NB4 (cell line): ENCODE data around the gene SEPTIN10.

Experiments
- MYC ChIP-seq: IDR thresholded peaks from 2 replicates; pipeline ENCODE4 v1.6.1; 2011; ENCODE audit warnings: low read depth, low read length
- POLR2A ChIP-seq: IDR thresholded peaks from 2 replicates; pipeline ENCODE4 v1.6.1; 2011; ENCODE audit warnings: mild to moderate bottlenecking; ENCODE audit not compliant: insufficient read length; ENCODE audit errors: extremely low read depth
- TF ChIP-seq, protein P1 (sequence below): IDR thresholded peaks from one replicate; pipeline ENCODE4 v1.5.1; 2012; ENCODE audit warnings: low read depth, low read length
- TF ChIP-seq, protein P2 (sequence below): IDR thresholded peaks from 2 replicates; pipeline ENCODE4 v1.6.1; 2011; ENCODE audit warnings: low read depth, low read length

DNA sequence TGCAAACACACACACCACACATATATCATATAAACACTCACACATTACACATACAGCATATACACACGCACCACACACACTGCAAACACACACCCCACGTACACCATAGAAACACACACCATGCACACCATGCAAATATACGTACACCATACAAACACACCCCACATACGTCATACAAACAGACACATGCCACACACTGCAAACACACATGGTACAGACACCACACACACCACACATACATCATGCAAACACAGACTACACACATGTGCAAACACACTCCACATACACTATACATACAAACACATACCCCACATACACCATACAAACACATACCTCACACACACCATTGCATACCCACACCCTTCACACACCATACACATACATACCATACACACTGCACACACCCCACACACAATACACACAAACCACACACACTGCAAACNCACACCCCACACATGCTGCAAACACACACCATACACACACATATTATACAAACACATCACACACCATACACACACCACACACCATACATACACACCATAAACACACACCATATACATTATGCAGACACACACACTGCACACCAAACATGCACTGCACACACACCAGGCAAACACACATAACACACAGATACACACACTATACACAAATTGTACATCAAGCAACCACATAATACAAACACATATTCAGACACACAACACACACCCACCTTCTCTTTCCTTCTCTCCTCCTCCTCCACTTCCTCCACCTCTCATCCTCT lies 120.4 kb downstream of the SEPTIN10 start:
- TF ChIP-seq, protein P1, sequence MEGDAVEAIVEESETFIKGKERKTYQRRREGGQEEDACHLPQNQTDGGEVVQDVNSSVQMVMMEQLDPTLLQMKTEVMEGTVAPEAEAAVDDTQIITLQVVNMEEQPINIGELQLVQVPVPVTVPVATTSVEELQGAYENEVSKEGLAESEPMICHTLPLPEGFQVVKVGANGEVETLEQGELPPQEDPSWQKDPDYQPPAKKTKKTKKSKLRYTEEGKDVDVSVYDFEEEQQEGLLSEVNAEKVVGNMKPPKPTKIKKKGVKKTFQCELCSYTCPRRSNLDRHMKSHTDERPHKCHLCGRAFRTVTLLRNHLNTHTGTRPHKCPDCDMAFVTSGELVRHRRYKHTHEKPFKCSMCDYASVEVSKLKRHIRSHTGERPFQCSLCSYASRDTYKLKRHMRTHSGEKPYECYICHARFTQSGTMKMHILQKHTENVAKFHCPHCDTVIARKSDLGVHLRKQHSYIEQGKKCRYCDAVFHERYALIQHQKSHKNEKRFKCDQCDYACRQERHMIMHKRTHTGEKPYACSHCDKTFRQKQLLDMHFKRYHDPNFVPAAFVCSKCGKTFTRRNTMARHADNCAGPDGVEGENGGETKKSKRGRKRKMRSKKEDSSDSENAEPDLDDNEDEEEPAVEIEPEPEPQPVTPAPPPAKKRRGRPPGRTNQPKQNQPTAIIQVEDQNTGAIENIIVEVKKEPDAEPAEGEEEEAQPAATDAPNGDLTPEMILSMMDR, result no peak
- TF ChIP-seq POLR2A (no peak), MYC (no peak)
- TF ChIP-seq, protein P2, sequence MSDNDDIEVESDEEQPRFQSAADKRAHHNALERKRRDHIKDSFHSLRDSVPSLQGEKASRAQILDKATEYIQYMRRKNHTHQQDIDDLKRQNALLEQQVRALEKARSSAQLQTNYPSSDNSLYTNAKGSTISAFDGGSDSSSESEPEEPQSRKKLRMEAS, result no peak
